ENCODE results near the gene ZNF319.

GRCh38 chr16:58035356-58036170 lies 35.1 kb upstream of the ZNF319 start:
- TF ChIP-seq CTCF (IDR thresholded peaks at IDR 0.05) (no peak), POLR2AphosphoS5 (IDR thresholded peaks at IDR 0.05) (no peak), EP300 (IDR thresholded peaks at IDR 0.05) (no peak)

Measured in stomach (tissue), 4 donors.